CD4-positive, alpha-beta T cell treated with Interleukin-1 beta for 1 hour (primary cell): Measurements from ENCODE around the gene FAM217B.

Experiments
- DNase-seq, 2 donors: peaks; one replicate each; pipeline ENCODE4 v3.0.0-alpha.2; 2020 to 2022

FAM217B gene

DNA sequence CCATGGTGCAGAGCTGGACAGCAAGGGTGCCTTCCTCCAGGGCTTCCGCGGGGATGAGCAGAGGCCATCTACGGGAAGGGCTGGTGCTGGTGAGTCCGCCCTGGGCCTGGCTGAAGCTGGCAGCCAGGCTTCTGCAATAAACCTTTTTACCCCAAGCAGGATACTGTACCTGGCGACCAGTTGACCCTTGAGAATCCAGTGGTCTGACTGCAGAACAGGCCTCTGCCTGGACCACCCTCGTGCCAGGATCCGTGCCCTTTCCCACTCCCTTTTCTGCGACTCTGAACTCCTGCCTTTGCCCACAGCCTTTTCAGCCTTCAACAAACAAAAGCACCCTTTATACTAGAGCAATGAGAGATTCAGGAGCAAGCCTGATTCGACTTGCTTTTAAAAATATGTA is 36.9 kb downstream of the FAM217B start:
- no peak for DNase-seq

GRCh38 chr20:59983076-59983475 is 42.9 kb downstream of the FAM217B start:
- DNase-seq, result no peak

DNA sequence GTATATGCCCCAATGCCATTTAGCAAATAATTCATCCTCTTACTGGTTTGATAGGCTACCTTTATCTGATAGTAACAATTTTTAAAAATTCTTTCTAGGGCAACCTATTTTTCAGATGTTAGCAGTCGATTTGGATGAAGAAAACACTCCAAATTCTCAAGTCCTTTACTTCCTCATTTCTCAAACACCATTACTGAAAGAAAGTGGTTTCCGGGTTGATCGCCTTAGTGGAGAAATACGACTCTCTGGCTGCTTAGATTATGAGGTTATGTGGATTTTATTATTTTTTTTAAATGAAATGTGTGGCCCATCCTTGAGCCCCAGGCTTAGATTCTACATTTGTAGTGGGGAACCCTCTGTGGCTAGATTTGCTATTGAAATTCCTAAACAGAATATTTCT is 44.4 kb downstream of the FAM217B start:
- DNase-seq, result no peak

DNA sequence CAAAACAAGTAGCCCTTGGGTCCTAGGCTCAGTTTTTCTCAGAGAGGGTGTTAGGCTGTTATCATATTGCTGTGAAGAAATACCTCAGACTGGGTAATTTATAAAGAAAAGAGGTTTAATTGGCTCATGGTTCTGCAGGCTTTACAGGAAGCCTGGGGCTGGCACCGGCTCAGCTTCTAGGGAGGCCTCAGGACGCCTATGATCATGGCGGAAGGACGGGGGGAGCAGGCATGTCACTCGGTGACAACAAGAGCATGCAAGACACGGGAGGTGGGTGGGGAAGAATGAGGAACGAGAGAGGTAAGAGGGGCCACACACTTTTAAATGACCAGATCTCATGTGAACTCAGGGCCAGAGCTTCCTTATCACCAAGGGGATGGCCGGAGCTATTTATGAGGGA is 45.0 kb downstream of the FAM217B start:
- DNase-seq, result no peak

GRCh38 chr20:59985864-59986263 is 45.7 kb downstream of the FAM217B start:
- DNase-seq, result no peak

DNA sequence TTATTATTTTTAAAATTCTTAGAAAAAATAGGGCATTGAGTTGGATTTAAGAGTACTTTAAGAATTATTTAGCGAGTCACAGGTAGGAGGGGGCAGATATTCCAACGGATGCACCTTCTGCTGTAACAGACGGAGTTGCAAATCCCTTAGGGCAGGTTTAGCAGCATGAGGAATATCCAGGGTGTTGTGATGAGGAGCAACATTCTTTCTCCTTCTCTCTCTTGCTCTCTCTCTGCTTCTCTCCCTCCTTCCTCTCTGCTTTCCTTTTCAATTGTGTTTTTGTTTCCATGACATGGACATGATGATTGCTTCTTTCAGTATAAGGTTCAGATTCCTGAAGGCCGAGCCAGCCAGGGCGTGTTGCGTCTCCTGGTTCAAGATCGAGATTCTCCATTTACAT is 46.9 kb downstream of the FAM217B start:
- DNase-seq, result no peak

- DNase-seq, result no peak
These were observed 48.0 kb downstream of the FAM217B start for GRCh38 chr20:59988141-59988540.

DNA sequence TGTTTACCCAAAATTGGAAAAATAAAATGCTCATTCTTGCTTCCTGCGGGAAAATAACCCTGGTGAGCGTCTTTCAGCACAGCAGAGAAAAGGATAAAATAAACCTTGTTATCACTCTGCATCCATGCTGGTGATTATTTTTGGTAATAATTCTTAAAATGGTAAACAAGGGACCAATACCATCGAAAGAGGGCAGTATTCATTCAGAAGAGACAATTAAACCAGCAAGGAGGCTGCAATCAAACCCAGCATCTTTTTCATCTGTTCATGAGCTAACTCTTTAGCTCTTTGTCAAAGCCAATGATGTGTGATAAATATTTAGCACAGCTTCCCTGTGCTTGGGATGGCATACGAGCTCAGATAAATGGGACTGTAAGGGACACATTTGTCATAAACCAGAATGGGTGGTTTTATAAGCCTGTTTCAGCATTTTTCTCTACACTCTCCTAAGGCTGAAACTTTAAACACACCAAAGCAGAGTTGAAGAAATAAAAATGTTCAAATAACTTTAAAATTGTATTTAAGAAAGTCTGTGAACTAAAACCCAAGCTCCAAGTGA is 52.4 kb downstream of the FAM217B start:
- no peak for DNase-seq

- DNase-seq, result no peak
These were observed 53.7 kb downstream of the FAM217B start for GRCh38 chr20:59993736-59994430.

- DNase-seq, result peak in 1 of 2 donors; percentile 30
These were observed 54.5 kb downstream of the FAM217B start for GRCh38 chr20:59994697-59995122.

GRCh38 chr20:59996108-59996507 is 55.9 kb downstream of the FAM217B start:
- no peak for DNase-seq

- DNase-seq, result no peak
These were observed 57.7 kb downstream of the FAM217B start for GRCh38 chr20:59997896-59998295.
